ENCODE data around the gene TJP2.

DNA sequence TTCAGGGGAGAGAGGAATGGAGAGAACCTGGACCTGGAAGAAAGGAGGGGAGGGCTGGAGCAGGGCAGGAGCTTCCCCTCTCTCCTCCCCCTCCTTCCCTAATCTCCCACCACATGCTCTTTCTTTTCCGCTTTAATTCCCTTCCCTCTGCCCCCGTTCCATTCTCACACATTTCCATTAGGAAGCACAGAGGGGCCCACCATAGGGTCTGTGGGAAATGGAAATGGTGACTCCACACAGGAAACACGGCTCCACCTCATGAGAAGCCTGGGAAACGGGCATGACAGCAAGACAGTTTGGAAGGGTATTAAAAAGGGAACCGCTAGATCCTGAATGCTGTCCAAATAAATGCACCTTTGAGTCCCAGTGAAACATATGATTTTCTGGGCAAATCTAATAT lies 86.1 kb downstream of the TJP2 start:
- TF ChIP-seq, protein P1, sequence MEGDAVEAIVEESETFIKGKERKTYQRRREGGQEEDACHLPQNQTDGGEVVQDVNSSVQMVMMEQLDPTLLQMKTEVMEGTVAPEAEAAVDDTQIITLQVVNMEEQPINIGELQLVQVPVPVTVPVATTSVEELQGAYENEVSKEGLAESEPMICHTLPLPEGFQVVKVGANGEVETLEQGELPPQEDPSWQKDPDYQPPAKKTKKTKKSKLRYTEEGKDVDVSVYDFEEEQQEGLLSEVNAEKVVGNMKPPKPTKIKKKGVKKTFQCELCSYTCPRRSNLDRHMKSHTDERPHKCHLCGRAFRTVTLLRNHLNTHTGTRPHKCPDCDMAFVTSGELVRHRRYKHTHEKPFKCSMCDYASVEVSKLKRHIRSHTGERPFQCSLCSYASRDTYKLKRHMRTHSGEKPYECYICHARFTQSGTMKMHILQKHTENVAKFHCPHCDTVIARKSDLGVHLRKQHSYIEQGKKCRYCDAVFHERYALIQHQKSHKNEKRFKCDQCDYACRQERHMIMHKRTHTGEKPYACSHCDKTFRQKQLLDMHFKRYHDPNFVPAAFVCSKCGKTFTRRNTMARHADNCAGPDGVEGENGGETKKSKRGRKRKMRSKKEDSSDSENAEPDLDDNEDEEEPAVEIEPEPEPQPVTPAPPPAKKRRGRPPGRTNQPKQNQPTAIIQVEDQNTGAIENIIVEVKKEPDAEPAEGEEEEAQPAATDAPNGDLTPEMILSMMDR (IDR thresholded peaks at IDR 0.05; ENCODE audit: poor library complexity, severe bottlenecking), result no peak
- no peak for TF ChIP-seq EZH2 (IDR thresholded peaks at IDR 0.05; ENCODE audit: borderline replicate concordance, insufficient read depth, low read length, poor library complexity, severe bottlenecking)

All from neural cell (in vitro differentiated cells).